SU-DHL-6 (cell line): ENCODE data around the gene MTX1.

Experiments used
- EZH2phosphoT487 ChIP-seq: fragments of 200-600 bp; sonication (generic), shearing (Covaris generic); conservative IDR thresholded peaks from 2 replicates; pipeline ENCODE4 v1.6.1; 2018; ENCODE audit warnings: mild to moderate bottlenecking, antibody characterized with exemption, low read length, moderate library complexity, mixed read lengths
- TF ChIP-seq, protein P1 (sequence below): fragments of 200-600 bp; sonication (generic); IDR thresholded peaks from one replicate; pipeline ENCODE4 v1.5.1; 2017; ENCODE audit warnings: antibody characterized with exemption, mild to moderate bottlenecking, low read length, moderate library complexity; ENCODE audit not compliant: insufficient read depth, poor library complexity, severe bottlenecking

DNA sequence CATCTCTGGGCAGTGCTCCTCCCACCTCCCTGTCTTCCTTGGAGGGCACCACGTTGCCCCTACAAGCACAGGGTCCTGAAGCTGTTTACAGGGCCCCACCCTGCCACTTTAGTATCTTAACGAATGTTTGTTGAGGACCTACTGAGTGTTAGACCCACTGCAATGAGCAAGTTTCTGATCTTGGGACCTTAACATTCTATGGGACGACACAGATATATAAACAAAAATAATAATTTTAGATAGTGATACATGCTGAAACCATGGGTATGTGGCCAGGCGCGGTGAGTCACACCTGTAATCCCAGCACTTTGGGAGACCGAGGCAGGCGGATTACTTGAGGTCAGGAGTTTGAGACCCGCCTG, 36.6 kb downstream of the MTX1 start:
- TF ChIP-seq, protein P1, sequence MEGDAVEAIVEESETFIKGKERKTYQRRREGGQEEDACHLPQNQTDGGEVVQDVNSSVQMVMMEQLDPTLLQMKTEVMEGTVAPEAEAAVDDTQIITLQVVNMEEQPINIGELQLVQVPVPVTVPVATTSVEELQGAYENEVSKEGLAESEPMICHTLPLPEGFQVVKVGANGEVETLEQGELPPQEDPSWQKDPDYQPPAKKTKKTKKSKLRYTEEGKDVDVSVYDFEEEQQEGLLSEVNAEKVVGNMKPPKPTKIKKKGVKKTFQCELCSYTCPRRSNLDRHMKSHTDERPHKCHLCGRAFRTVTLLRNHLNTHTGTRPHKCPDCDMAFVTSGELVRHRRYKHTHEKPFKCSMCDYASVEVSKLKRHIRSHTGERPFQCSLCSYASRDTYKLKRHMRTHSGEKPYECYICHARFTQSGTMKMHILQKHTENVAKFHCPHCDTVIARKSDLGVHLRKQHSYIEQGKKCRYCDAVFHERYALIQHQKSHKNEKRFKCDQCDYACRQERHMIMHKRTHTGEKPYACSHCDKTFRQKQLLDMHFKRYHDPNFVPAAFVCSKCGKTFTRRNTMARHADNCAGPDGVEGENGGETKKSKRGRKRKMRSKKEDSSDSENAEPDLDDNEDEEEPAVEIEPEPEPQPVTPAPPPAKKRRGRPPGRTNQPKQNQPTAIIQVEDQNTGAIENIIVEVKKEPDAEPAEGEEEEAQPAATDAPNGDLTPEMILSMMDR, result no peak
- no peak for TF ChIP-seq EZH2phosphoT487
